NT2/D1 (cell line): ENCODE measurements around the gene TLCD3B.
"Not testable (repeated sequence)": the region's sequence is repeated elsewhere in the genome, so short reads cannot be mapped to it uniquely, and the experiment has no call there.

Experiments used
- DNase-seq: peaks from one replicate; pipeline ENCODE4 v3.0.0-alpha.2; 2011; ENCODE audit warnings: low read depth, low spot score
- H3K27me3 ChIP-seq: 2 replicates; pipeline ENCODE4 v1.6.0; 2011; ENCODE audit warnings: mild to moderate bottlenecking; ENCODE audit not compliant: insufficient read length, insufficient read depth
- H3K36me3 ChIP-seq: 2 replicates; pipeline ENCODE4 v1.6.1; 2011; ENCODE audit warnings: mild to moderate bottlenecking, low read length, mixed read lengths; ENCODE audit not compliant: insufficient read depth, insufficient read length
- H3K4me1 ChIP-seq: 2 replicates; pipeline ENCODE4 v1.5.1; 2011; ENCODE audit not compliant: insufficient read depth, insufficient read length
- H3K4me3 ChIP-seq: 2 replicates; pipeline ENCODE4 v1.5.1; 2011; ENCODE audit warnings: low read depth; ENCODE audit not compliant: insufficient read length
- H3K9ac ChIP-seq: 2 replicates; pipeline ENCODE4 v1.6.0; 2011; ENCODE audit warnings: low read depth; ENCODE audit not compliant: insufficient read length
- H3K9me3 ChIP-seq: 2 replicates; pipeline ENCODE4 v1.5.1; 2011; ENCODE audit warnings: mild to moderate bottlenecking, low read length; ENCODE audit not compliant: insufficient read depth
- SUZ12 ChIP-seq: IDR thresholded peaks from 2 replicates; pipeline ENCODE4 v1.6.1; 2011; ENCODE audit not compliant: insufficient read length, insufficient read depth; ENCODE audit errors: extremely low read depth
- YY1 ChIP-seq: IDR thresholded peaks from 2 replicates; pipeline ENCODE4 v1.6.1; 2011; ENCODE audit not compliant: insufficient read length, insufficient read depth
- ZNF274 ChIP-seq: IDR thresholded peaks from 2 replicates; pipeline ENCODE4 v1.6.1; 2011; ENCODE audit warnings: mild to moderate bottlenecking, low read depth, low read length

The TLCD3B gene

GRCh38 chr16:30046178-30046577 lies 15.1 kb upstream of the TLCD3B start:
- H3K4me1 ChIP-seq = no peaks in the 10 kb centered on the region
- H3K9me3 ChIP-seq = no peaks in the 10 kb centered on the region
- H3K36me3 ChIP-seq = no peaks in the 10 kb centered on the region
- no peaks in the 10 kb centered on the region for H3K27me3 ChIP-seq
- DNase-seq = no peak
- no peak overlapping the region for H3K4me3 ChIP-seq
- H3K9ac ChIP-seq = no peak overlapping the region
- TF ChIP-seq ZNF274 (no peak), SUZ12 (no peak), YY1 (no peak)

- Histone ChIP-seq H3K4me1 (no peaks in the 10 kb centered on the region), H3K27me3 (no peaks in the 10 kb centered on the region), H3K36me3 (no peaks in the 10 kb centered on the region), H3K9ac (no peak overlapping the region), H3K9me3 (no peaks in the 10 kb centered on the region), H3K4me3 (no peak overlapping the region)
- no peak for DNase-seq
- TF ChIP-seq YY1 (no peak), ZNF274 (no peak), SUZ12 (no peak)
Observed at GRCh38 chr16:30041841-30042240, 10.8 kb upstream of the TLCD3B start.

GRCh38 chr16:30040690-30041089 lies 9.6 kb upstream of the TLCD3B start:
- not testable (repeated sequence) for DNase-seq, H3K4me3 ChIP-seq, H3K4me1 ChIP-seq, H3K9me3 ChIP-seq, H3K27me3 ChIP-seq, H3K36me3 ChIP-seq, H3K9ac ChIP-seq

DNA sequence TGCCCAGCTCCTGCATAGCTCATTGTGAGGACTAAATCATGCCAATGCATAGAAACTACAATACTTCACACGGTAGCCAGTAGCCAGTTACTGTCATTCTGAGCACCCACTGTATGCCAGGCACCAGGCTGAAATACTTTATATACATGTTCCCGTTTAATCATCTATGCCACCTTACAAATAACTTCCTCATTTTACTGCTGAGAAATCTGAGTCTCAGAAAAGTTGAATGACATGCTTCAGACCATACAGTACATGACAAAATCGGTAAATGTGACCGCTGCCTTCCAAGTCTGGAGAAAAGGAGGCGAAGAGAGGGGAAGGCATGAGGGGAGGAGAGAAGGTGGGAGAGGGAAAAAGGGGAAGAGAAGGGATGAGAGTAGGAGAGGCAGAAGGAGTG lies 9.2 kb upstream of the TLCD3B start:
- Histone ChIP-seq H3K9me3 (no peaks in the 10 kb centered on the region), H3K27me3 (no peaks in the 10 kb centered on the region), H3K36me3 (no peaks in the 10 kb centered on the region), H3K4me1 (no peaks in the 10 kb centered on the region), H3K9ac (no peak overlapping the region), H3K4me3 (no peak overlapping the region)
- TF ChIP-seq SUZ12 (no peak), ZNF274 (no peak), YY1 (no peak)
- DNase-seq = no peak

DNA sequence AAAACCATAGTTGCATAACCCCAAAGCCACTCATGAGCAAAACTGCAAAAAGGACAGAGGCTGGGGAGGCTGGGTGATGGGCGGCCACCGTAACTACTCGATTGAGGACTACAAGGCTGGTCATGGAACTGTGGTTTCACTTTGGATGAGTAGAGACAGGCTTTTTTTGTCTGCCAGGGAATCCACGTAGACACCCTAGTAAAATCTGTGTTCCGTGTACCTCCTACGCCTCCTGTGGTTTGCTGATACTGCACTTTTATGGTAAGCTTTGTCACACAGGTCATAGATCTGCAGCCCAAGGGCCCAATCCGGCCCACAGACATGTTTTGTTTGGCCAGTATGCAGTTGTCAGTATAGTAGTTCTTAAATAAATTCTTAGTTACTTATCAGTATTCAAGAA lies 2.2 kb upstream of the TLCD3B start:
- Histone ChIP-seq H3K9ac (no peak overlapping the region), H3K4me3 (no peak overlapping the region)
- no peak for TF ChIP-seq YY1
- TF ChIP-seq ZNF274 = no peak
- no peak for TF ChIP-seq SUZ12

GRCh38 chr16:30032083-30032819 lies 1.2 kb upstream of the TLCD3B start:
- Histone ChIP-seq H3K4me1 (peaks cover 14% of the 10 kb centered on the region), H3K36me3 (no peaks in the 10 kb centered on the region), H3K4me3 (no peak overlapping the region), H3K27me3 (peaks cover 18% of the 10 kb centered on the region), H3K9me3 (no peaks in the 10 kb centered on the region), H3K9ac (peak overlapping the region; percentile 17)
- DNase-seq = peak; percentile 88
- no peak for TF ChIP-seq SUZ12
- TF ChIP-seq ZNF274 = no peak
- no peak for TF ChIP-seq YY1

More for the DNA sequence above, 2.2 kb upstream of the TLCD3B start:
- Histone ChIP-seq H3K36me3 (no peaks in the 10 kb centered on the region), H3K9me3 (no peaks in the 10 kb centered on the region), H3K4me1 (peaks cover 9% of the 10 kb centered on the region), H3K27me3 (peaks cover 18% of the 10 kb centered on the region)
- no peak for DNase-seq

DNA sequence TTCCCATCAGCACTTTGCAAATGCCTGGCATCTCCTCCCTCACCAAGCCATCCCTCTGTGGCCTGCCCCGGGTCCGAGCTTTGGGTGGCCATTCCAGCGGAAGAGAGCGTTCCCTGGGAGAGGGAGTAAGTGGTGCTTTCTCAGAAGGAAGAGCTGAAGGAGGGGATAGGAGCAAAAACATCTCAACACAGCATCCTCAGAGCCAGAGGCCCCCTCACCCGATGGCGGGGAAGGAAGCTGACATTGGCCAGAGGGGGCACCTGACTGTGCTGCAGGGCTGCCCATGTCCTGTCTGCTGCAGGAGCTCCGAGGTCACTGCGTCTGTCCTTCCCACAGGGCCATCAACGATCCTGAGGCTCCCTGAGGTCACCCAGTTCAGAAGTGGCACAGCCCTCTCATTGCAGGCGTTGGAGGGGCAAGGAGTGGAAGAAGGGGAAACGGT lies 427 bp upstream of the TLCD3B start:
- Histone ChIP-seq H3K4me3 (peak overlapping the region; percentile 39), H3K9ac (peak overlapping the region; percentile 66)

More for the DNA sequence above, 427 bp upstream of the TLCD3B start:
- Histone ChIP-seq H3K4me1 (peaks cover 14% of the 10 kb centered on the region), H3K36me3 (no peaks in the 10 kb centered on the region), H3K9me3 (no peaks in the 10 kb centered on the region), H3K27me3 (peaks cover 18% of the 10 kb centered on the region)
- no peak for DNase-seq
- no peak for TF ChIP-seq YY1
- no peak for TF ChIP-seq SUZ12
- no peak for TF ChIP-seq ZNF274
